LHCN-M2 (cell line): ENCODE measurements around the gene GPR108. TPM values are rescaled to one million over a fixed set of nuclear protein-coding genes. Genes with fewer than 3 reads are reported as not detected.
"Not testable (repeated sequence)": the region's sequence is repeated elsewhere in the genome, so short reads cannot be mapped to it uniquely, and the experiment has no call there.

ENCODE experiments used
- DNase-seq: peaks from one replicate; pipeline ENCODE4 v3.0.0-alpha.2; 2012; ENCODE audit warnings: low read depth
- total RNA-seq: library from RNA; depleted of rRNA; stranded (reverse); fragments of >200 nt; gene quantifications from 2 replicates; pipeline ENCODE4 v1.2.3, GENCODE V29; 2014

GPR108 gene
- total RNA-seq, 1 experiment from 2014 or later = 47.6 TPM

DNA sequence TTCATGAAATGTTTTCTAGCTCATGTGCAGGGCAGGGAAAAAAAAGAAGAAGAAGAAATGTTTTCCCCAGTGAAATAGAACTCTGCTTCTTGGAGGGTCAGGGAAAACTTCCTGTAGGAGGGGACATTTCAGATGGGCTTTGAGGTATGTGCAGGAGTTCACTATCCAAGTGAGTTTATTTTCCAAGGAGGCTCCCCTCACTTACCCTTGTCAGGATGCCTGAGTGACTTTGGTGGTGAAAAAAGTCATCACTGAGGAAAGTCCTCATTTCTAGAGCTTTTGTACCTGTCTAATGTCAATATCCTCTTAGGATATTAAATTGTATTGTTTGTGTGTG, 16.3 kb downstream of the GPR108 start:
- no peak for DNase-seq

DNA sequence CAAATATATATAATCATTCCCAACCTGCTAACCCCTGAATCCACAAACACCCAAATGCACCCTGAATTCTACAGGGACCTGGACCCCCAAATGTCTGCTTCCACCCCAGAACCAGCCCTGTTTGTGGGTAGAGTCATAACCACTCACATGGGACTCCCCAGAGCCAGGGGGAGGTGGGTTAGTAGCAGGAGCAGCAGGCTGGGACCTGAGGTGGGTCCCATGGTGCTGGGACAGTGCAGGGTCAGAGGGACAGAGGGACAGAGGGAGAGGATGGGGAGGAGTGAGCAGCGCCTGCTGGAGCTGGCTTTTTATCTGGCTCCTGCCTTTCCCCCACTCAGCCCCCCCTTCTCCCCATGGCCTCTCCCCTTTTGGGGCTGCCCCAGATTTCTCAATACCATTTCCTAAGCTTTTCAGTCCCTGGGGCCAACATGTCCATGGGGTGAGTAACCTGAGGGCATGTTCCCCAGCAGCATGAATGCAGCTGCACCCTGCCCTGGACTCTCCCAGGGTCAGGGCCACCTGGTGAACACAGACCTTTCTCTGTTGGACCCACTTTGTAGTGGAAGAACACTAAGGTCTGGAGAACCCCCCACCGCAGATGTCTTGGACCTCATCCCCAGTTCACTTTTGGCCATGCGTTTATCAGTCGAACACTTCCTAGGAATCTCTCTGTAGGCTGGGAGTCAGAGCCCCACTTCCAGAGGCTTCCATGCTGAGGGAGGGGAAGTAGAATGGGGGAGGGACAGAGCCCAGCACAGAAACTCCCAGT, 16.8 kb downstream of the GPR108 start, which contains the start of gene C3:
C3 (minus strand) TSS at position 282 of the 769 bp plus-strand sequence; CDS start at position 221, 61 bp downstream.
- peak; percentile 43 for DNase-seq

DNA sequence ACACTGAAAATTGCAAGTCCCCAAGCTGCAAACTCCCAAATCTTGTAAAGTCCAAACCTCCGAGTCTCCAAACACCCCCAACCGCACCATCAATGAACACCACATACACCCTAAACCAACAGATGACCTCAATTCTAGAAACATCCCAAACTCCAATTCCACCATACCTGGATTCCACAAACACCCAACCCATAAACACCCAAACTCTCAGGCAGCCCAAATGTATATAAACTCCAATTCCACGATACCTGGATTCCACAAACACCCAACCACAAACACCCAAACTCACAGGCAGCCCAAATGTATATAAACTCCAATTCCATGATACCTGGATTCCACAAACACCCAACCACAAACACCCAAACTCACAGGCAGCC, 17.4 kb downstream of the GPR108 start:
- DNase-seq = no peak

DNA sequence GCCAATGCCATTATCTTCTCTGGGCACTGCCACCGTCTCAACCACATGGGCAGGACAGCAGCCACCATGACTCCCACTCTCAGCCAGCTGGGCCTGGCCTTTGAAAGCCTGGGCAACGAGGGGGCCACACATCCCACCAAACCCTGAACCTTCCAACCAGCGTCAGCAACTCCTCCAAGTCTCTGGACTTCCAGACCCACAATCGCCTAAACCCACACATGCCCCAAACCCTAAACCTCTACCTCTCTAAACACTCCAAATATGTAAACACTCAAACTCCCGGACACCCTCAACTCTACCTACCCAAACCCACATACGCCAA, 17.9 kb downstream of the GPR108 start:
- no peak for DNase-seq

DNA sequence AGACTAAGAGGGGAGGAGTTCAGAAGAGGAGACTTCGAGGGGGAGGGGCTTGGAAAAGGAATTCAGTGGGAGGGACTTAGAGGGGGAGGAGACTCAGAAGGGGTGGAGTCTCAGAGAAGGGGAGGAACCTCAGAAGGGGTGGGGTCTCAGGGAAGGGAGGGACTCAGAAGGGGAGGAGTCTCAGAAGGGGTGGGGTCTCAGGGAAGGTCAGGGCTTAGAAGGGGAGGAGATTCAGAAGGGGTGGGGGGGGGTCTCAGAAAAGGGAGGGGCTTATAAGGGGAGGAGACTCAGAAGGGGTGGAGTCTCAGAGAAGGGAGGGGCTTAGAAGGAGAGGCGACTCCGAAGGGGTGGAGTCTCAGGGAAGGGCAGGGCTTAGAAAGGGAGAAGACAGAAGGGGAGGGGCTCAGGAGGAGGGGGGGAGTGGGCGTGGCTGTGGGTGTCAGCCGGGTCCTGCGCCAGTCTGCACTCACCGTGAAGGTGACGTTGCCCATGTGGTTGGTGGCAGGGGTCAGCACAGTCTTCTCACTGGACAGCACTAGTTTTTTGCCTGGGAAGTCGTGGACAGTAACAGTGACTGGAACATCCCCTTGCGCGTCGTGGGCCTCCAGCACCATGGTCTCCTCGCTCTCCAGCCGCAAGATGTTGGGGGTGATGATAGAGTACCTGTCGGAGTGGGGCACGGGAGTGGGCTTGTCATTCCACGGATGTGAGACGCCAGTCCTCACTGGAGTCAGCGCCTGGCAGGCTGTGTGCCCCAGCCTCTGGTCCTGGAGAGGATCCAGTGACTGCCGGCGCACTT, 18.4 kb downstream of the GPR108 start:
- peak; percentile 25 for DNase-seq

DNA sequence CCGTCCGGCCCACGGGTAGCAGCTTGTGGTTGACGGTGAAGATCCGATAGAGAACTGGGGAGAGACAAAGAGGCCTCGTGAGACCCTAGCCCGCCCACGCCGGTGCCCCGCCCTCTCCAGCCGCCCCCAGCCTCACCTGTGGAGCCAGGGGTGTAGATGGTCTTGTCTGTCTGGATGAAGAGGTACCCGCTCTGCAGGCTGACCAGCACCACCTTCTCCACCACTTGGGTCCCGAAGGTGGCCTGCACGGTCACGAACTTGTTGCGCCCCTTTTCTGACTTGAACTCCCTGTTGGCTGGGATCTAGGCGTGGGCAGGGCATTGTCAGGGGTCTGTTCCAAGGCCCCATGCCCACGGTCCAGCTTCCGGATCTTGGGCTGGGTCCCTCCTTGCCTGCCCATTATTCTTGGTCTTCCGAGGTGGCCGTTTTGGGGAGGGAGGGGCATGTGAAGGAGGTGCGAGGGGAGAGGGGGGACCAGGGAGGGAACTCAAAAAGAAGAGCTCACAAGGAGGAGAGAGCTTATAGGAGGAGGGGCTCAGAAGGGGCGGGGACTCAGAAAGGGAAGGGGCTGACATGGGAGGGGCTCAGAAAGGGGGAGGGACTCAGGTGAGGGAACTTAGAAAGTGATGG, 19.2 kb downstream of the GPR108 start:
- DNase-seq = no peak

DNA sequence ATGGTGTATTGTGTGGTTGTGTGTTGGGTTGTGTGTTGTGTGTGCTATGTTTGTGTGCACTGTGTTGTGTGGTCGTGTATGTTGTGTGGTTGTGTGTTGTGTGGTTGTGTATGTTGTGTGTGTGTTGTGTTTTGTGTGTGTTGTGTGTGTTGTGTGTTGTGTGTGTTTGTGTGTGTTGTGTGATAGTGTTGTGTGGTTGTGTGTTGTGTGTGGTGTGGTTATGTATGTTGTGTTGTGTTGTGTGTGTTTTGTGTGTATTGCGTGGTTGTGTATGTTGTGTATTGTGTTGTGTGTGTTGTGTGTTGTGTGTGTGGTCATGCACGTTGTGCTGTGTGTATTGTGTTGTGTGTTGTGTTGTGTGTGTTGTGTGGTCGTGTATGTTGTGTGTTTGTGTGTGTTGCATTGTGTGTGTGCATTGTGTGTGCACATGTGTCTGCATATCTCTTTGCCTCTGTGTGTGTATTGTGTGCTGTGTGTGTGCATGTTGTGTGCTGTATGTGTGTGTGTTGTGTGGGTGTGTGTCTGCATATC, 19.9 kb downstream of the GPR108 start:
- peak; percentile 8 for DNase-seq

DNA sequence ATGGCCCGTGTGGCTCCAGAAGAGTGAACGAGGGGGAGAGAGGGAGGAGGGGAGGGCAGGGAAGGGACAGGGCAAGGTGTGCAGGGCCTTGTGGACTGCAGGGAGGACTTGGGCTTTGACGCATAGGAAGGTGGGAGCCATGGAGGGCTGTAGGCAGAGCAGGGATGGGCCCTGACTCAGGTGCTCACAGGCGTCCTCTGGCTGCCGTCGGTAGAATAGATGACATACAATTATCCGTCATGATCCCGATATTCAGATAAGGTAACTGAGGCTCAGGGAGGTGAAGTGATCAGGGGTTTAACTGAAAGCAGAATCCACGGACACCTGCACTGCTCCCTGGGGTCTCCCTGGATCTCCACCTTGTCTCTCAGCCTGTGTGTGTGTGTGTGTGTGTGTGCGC, 20.3 kb downstream of the GPR108 start:
- DNase-seq = no peak

DNA sequence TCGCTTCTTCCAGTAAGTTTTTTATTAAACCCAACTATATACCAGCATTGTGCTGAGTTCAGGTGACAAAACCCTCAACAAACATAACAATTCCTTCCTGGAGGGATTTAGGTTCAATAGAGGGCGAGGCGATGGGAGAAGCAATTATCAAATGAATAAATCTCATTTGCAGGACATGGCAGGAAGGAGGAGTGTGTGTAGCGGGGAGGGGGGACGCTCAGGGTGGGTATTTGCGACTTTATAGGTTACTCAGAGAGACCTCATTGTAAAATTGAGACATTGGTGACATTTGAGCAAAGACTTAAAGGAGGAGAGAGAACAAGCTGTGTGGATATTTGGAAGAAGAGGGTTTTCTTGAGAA, 20.8 kb downstream of the GPR108 start:
- no peak for DNase-seq

DNA sequence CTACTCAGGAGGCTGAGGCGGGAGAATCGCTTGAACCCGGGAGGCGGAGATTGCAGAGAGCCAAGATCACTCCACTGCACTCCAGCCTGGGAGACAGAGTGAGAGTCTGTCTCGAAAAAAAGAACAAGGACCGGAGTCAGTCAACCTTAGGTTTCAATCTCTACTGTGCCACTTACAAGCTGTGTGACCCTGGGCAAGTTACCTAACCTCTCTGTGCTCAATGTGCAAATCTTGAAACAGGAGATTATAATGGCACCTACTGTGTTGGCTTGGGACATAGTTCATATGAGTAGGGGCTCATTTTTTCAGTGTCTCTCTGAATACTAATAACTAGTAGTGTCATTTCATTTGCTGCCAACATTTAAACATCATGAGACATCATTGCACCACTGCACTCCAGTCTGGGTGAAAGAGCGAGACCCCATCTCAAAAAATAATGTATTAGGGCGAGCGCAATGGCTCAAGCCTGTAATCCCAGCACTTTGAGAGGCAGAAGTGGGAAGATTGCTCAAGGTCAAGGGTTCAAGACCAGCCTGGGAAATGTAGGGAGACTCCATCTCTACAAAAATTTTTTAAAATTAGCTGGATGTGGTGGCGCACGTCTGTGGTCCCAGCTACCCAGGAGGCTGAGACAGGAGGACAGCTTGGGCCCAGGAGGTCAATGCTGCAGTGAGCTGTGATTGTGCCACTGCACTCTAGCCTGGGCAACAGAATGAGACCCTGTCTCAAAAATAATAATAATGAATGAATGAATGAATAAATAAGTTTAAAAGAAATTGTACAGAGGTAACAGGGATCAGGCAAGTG, 22.4 kb downstream of the GPR108 start:
- DNase-seq = no peak

DNA sequence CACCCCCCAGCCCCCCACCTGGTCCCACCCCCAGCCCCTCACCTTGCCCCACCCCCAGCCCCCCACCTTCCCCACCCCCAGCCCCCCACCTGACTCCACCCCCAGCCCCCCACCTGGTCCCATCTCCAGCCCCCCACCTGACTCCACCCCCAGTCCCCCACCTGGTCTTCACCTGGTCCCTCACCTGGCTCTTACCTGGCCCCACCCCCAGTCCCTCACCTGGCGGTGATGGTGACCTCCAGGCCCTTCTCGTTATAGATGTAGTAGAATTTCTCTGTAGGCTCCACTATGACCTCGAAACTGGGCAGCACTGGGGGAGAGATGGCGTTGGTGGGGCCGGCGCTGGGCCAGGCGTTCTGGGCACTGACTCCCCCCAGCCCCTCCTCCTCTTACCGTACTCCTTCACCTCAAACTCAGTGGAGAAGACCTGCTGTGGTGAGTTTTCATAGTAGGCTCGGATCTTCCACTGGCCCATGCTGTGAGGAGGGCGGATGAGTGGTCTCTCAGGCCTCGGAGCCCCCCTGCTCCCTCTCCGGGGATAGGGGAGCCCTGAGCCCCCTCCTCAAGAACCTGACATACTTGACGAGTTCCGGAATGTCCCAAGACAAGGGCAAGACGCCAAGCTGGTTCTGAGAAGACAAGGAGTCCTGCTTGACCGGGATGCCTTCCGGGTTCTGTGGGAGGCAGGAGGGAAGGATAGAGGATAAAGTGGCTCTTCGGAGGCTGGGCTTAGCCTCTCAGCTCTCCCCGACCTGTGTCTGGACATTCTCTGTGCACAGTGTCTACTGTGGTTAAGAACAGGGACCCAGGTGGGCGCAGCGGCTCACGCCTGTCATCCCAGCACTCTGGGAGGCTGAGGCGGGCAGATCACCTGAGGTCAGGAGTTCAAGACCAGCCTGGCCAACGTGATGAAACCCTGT, 23.3 kb downstream of the GPR108 start:
- DNase-seq = no peak

DNA sequence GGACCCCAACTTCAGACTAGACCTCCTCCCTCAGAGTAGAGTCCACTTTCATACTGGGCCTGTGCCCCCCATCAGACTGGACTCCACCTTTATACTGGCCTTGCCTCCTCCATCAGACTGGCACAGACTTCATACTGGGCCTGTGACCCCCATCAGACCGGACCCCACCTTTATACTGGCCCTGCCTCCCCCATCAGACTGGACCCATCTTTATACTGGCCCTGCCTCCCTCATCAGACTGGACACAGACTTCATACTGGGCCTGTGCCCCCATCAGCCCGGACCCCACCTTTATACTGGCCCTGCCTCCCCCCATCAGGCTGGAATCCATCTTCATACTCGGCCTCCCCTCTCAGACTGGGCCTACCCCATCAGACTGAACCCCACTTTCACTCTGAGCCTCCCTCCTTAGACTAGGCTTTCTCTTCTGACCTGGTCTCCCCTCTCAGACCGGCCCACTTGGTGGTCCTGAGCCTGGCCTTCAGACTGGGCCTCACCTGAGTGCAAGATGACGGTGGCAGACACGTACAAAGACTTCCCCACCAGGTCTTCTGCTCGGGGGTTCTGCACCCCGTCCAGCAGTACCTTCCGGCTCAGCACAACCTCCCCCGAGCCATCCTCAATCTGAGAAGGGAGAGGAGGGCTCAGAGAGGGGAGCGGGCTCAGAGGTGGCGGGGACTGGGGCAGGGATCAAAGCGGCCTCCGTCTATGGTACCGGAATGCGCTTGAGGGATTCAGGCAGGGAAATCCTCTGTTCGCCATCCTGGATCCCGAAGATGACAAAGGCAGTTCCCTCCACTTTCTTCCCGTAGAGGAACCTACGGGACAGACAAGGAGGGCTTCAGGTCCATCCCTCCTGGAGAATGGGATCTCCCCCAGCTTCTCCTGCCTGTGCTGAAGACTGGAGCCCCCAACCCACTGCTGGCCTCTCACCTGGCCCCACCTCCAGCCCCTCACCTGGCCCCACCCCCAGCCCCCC, 24.4 kb downstream of the GPR108 start:
- no peak for DNase-seq

DNA sequence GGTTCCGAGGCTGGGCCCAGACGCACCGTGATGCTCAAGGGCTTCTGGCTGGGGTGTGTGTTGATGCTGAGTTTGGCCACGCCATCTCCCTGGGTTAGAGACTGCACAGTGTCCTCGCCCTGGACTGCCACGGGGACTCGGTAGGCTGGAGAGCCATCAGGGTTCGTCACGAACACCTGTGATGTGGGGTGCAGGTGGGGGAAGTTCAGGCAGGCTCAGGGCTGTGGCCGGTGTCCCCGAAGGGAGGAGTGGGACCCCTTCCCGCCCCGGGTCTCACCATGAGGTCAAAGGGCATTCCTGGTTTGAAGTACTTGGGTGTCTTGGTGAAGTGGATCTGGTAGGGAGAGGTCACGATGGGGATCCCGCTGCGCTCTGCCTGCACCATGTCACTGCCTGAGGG, 25.1 kb downstream of the GPR108 start:
- no peak for DNase-seq

DNA sequence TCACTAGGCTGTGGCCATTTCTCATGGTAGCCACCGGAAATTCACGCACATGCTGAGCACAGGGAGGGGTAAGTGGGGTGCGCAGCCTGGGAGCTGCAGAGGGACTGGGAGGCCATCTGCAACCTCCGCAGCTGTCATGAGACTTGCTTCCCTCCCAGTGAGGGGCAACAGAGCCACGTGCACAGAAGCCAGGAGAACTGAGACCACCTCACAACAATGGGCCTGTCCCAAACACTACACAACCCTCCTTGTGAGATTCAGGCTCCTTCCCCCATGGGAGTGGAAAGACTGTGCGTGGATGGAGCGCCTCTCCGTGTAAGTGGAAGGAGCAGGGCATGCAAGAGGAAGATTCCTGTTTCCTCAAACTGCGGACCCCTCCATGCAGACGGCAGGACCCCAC, 25.8 kb downstream of the GPR108 start:
- DNase-seq = no peak

DNA sequence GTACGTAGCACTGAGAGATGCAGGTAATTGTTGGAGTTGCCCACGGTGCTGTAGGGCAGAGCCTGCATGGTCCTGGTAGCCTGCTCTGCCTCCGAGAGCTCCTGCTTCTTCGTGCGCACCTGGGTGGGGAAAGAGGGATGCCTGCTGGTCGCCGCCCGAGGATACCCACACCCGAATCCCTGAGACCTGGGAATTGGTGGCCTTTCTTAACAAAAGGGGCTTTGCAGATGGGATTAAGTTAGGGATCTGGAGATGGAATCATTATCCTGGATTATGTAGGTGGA, 26.4 kb downstream of the GPR108 start:
- DNase-seq = no peak

DNA sequence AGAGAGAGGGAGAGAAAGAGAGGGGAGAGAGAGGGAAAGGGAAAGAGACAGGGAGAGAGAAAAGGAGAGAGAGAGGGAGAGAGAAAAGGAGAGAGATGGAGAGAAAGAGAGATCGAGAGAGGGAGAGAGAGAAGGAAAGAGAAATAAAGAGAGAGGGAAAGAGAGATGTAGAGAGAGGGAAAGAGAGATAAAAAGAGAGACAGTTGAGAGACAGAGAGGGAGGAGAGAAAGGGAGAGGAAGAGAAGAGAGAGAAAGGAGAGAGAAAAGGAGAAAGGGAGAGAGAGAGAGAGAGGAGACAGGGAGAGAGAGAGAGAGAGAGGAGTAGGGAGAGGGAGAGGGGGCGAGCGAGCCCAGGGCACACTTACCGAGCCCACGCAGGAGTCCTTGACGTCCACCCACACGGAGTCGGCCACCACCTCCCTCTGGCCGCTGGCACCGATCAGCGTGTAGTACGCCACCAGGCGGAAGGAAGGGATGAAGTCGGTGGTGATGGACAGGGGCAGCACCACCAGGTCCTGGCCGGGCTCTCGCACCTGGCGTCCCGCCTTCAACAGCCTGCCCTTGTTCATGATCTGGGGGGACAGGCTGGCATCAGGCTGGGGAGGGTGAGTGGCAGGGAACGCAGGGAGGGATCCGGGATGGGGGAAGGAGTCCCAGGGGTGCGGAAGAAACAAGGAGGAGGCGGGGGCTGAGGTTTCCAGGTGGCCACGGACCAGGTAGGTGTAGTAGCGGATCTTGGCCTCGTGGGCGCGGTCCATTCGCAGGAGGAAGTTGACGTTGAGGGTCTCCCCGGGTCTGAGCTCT, 26.9 kb downstream of the GPR108 start:
- no peak for DNase-seq

DNA sequence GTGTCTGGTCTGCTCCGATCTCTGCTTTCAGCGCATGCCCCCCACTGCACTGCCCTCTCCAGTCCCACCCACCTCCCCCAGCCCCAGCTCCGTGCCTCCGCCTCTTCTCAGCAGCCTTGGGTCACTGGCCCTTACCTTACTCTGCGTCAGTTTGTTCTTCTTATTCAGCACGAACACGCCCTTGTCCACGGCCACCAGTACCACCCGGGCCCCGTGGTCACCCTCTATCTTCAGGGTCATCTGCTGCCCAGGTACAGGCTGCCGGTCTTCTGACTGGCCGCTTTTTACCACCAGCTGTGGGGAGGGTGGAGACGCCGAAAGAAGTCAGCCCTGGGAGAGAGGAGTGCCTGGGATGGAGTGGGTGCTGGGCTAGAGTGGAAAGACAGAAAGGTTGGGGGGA, 27.8 kb downstream of the GPR108 start:
- no peak for DNase-seq

DNA sequence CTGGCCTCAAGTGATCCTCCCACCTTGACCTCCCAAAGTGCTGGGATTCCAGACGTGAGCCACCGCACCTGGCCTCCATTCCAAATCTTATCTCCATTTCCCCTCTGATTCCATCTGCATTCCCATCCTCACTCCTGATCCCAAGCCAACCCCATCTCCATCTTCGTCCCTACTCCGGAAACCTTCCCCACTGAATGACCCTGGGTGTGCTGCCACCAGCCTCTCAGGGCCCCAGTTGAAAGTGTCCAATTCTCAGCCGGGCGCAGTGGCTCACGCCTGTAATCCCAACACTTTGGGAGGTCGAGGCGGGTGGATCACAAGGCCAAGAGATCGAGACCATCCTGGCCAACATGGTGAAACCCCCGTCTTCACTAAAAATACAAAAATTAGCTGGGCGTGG, 28.5 kb downstream of the GPR108 start:
- DNase-seq = not testable (repeated sequence)

DNA sequence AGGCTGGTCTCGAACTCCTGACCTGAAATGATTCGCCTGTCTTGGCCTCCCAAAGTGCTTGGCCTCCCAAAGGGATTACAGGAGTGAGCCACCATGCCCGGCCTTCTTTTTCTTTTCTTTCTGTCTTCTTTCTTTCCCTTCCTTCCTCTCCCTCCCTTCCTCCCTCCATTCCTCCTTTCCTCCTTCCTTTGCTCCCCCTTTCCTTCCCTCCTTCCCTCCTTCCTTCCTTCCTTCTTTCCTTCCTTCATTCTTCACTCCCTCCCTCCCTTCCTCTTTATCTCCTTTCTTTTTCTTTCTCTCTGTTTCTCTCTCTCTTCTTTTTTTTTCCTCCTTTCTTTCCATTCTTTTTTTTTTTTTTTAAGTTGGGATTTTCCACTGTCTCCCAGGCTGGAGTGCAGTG, 29.0 kb downstream of the GPR108 start:
- DNase-seq = no peak
